T1000 (cell line): Measurements from ENCODE around the gene CIRBP.
"Not testable (repeated sequence)": the region's sequence is repeated elsewhere in the genome, so short reads cannot be mapped to it uniquely, and the experiment has no call there.

Source experiments
- DNase-seq: peaks from one replicate; lab custom pipeline; 2025; ENCODE audit warnings: mixed read lengths; lab: John Stamatoyannopoulos, UW

The CIRBP gene

GRCh38 chr19:1244693-1245451 is 24.3 kb upstream of the CIRBP start:
- DNase-seq = peak; percentile 52

GRCh38 chr19:1245494-1246264 is 23.5 kb upstream of the CIRBP start:
- no peak for DNase-seq

- DNase-seq = not testable (repeated sequence)
Observed at GRCh38 chr19:1246265-1247087, 22.7 kb upstream of the CIRBP start.

GRCh38 chr19:1247748-1248138 is 21.4 kb upstream of the CIRBP start:
- no peak for DNase-seq

GRCh38 chr19:1248139-1248785 is 20.9 kb upstream of the CIRBP start, which contains the start of gene MIDN:
TSS of gene MIDN (plus strand) at chr19:1248583. CDS start at chr19:1250297, 1,714 bp downstream.
- DNase-seq = peak; percentile 94

GRCh38 chr19:1248786-1249297 is 20.3 kb upstream of the CIRBP start:
- no peak for DNase-seq

- DNase-seq = peak; percentile 95
Observed at GRCh38 chr19:1249298-1249989, 19.7 kb upstream of the CIRBP start.

- DNase-seq = no peak
Observed at GRCh38 chr19:1249990-1250436, 19.1 kb upstream of the CIRBP start.

- DNase-seq = no peak
Observed at GRCh38 chr19:1250437-1251260, 18.5 kb upstream of the CIRBP start.

- peak; percentile 74 for DNase-seq
Observed at GRCh38 chr19:1251330-1252220, 17.6 kb upstream of the CIRBP start.

- DNase-seq = peak; percentile 93
Observed at GRCh38 chr19:1252221-1252820, 16.8 kb upstream of the CIRBP start.

GRCh38 chr19:1252821-1253513 is 16.2 kb upstream of the CIRBP start:
- peak; percentile 99 for DNase-seq

GRCh38 chr19:1253514-1254080 is 15.5 kb upstream of the CIRBP start:
- DNase-seq = no peak

- no peak for DNase-seq
Observed at GRCh38 chr19:1254081-1254527, 15.0 kb upstream of the CIRBP start.

- no peak for DNase-seq
Observed at GRCh38 chr19:1254530-1255185, 14.5 kb upstream of the CIRBP start.

- DNase-seq = no peak
Observed at GRCh38 chr19:1255186-1256161, 13.7 kb upstream of the CIRBP start.
